ENCODE data around the gene IQGAP3. TPM values are rescaled to one million over a fixed set of nuclear protein-coding genes. Genes with fewer than 3 reads are reported as not detected.

Gene IQGAP3
- total and polyA plus RNA-seq, 2 donors (not counting 1 experiment from before 2014, with no cell fraction given): 0.07 to 0.12 TPM

- Histone ChIP-seq H3K27me3 (replicated peaks in 1 of 4; ENCODE audit: control extremely low read depth in 1 of 4, control insufficient read depth in 3 of 4, insufficient read depth in 4 of 4, low read length in 3 of 4) (no peaks in the 10 kb centered on the region), H3K27ac (ENCODE audit: low read length in 2 of 2) (no peak overlapping the region), H3K36me3 (replicated peaks in 1 of 2; ENCODE audit: control extremely low read depth in 1 of 2, control insufficient read depth in 1 of 2, extremely low read depth in 1 of 2, insufficient read depth in 2 of 2, low read length in 1 of 2) (no peaks in the 10 kb centered on the region), H4K20me1 (ENCODE audit: control insufficient read depth, insufficient read depth, low read length, poor library complexity, severe bottlenecking) (no peaks in the 10 kb centered on the region), H3K4me3 (ENCODE audit: control extremely low read depth in 1 of 5, extremely low read depth in 1 of 5, insufficient read depth in 1 of 5, low read depth in 2 of 5, low read length in 4 of 5) (no peak overlapping the region), H2AFZ (ENCODE audit: insufficient read depth, low read depth, low read length, poor library complexity, severe bottlenecking) (no peak overlapping the region), H3K79me2 (ENCODE audit: control insufficient read depth, insufficient read depth, low read length) (no peaks in the 10 kb centered on the region), H3K9ac (ENCODE audit: low read length) (no peak overlapping the region), H3K9me3 (ENCODE audit: control extremely low read depth in 1 of 3, control insufficient read depth in 2 of 3, insufficient read depth in 1 of 3, low read length in 2 of 3) (no peaks in the 10 kb centered on the region), H3K4me2 (replicated peaks; ENCODE audit: low read depth, low read length, poor library complexity, severe bottlenecking) (no peak overlapping the region), H3K4me1 (ENCODE audit: control insufficient read depth in 2 of 2, insufficient read depth in 2 of 2, low read length in 2 of 2) (peaks cover 13 to 28% of the 10 kb centered on the region in 2 donors)
- TF ChIP-seq CTCF (IDR thresholded peaks at IDR 0.05) (no peak), EZH2 (IDR thresholded peaks at IDR 0.05; ENCODE audit: borderline replicate concordance, insufficient read depth, low read depth, low read length, poor library complexity, severe bottlenecking) (no peak)
- intact Hi-C loops (cut with micrococcal nuclease): loop anchor here (10.0 kb wide), 1 partner anchor 1185 kb away; the partner anchor contains the start of gene RUSC1
- ChIA-PET CTCF (interaction anchor here (1.2 to 2.8 kb wide), 6 partner anchors 11 to 99 kb away, joined by 3 to 9 read pairs (median 4); no protein-coding TSS in a partner anchor), POLR2A (interaction anchor here (0.6 kb wide), 1 partner anchor 9 kb away, joined by 3 read pairs; the partner anchor contains the start of gene MEF2D)
- Mint-ChIP-seq H3K27ac (no peak overlapping the region), H3K4me1 (peaks cover 37% of the 10 kb centered on the region), H3K27me3 (no peaks in the 10 kb centered on the region), H3K9me3 (ENCODE audit: insufficient read depth) (no peaks in the 10 kb centered on the region), H3K4me3 (no peak overlapping the region)
- DNase-seq (no peak), ATAC-seq (ENCODE audit: low read depth) (no peak)
- 97% methylated on average over 5 of the region's 9 CpGs for WGBS (ENCODE audit: insufficient coverage)
These were observed 62.8 kb downstream of the IQGAP3 start for GRCh38 chr1:156509424-156510034.

GRCh38 chr1:156508955-156509234, 63.5 kb downstream of the IQGAP3 start:
- no peak overlapping the region for H2AFZ ChIP-seq (ENCODE audit: insufficient read depth, low read depth, low read length, poor library complexity, severe bottlenecking)
- H3K4me2 ChIP-seq (replicated peaks; ENCODE audit: low read depth, low read length, poor library complexity, severe bottlenecking): no peak overlapping the region
- Mint-ChIP-seq H3K4me1 (peaks cover 44% of the 10 kb centered on the region), H3K27ac (peak overlapping the region; percentile 34), H3K27me3 (no peaks in the 10 kb centered on the region), H3K4me3 (no peak overlapping the region), H3K9me3 (ENCODE audit: insufficient read depth) (no peaks in the 10 kb centered on the region)
- no peak overlapping the region for H3K27ac ChIP-seq (ENCODE audit: low read length in 2 of 2)
- H3K79me2 ChIP-seq (ENCODE audit: control insufficient read depth, insufficient read depth, low read length): no peaks in the 10 kb centered on the region
- ATAC-seq (ENCODE audit: low read depth) (no peak), DNase-seq (no peak)
- peaks cover 19 to 34% of the 10 kb centered on the region in 2 donors for H3K4me1 ChIP-seq (ENCODE audit: control insufficient read depth in 2 of 2, insufficient read depth in 2 of 2, low read length in 2 of 2)
- intact Hi-C loops (cut with micrococcal nuclease): loop anchor here (10.0 kb wide), 1 partner anchor 1184 kb away; the partner anchor contains the start of gene RUSC1
- no peaks in the 10 kb centered on the region for H3K36me3 ChIP-seq (replicated peaks in 1 of 2; ENCODE audit: control extremely low read depth in 1 of 2, control insufficient read depth in 1 of 2, extremely low read depth in 1 of 2, insufficient read depth in 2 of 2, low read length in 1 of 2)
- no peak for TF ChIP-seq CTCF (IDR thresholded peaks at IDR 0.05)
- POLR2A ChIA-PET: interaction anchor here (2.8 kb wide), 1 partner anchor 18 kb away, joined by 10 read pairs; no protein-coding TSS in a partner anchor
- no peaks in the 10 kb centered on the region for H3K9me3 ChIP-seq (ENCODE audit: control extremely low read depth in 1 of 3, control insufficient read depth in 2 of 3, insufficient read depth in 1 of 3, low read length in 2 of 3)
- WGBS (ENCODE audit: insufficient coverage): 95% methylated on average over 2 of the region's 2 CpGs
- H4K20me1 ChIP-seq (ENCODE audit: control insufficient read depth, insufficient read depth, low read length, poor library complexity, severe bottlenecking): no peaks in the 10 kb centered on the region
- H3K27me3 ChIP-seq (replicated peaks in 1 of 4; ENCODE audit: control extremely low read depth in 1 of 4, control insufficient read depth in 3 of 4, insufficient read depth in 4 of 4, low read length in 3 of 4): no peaks in the 10 kb centered on the region
- H3K9ac ChIP-seq (ENCODE audit: low read length): no peak overlapping the region
- H3K4me3 ChIP-seq (ENCODE audit: control extremely low read depth in 1 of 5, extremely low read depth in 1 of 5, insufficient read depth in 1 of 5, low read depth in 2 of 5, low read length in 4 of 5): no peak overlapping the region
- CTCF ChIA-PET: interaction anchor here (1.2 to 2.8 kb wide), 8 partner anchors 10 to 99 kb away, joined by 3 to 15 read pairs (median 4); no protein-coding TSS in a partner anchor
